Transverse colon (tissue), 4 donors: ENCODE results near the gene MTX1. TPM values are rescaled to one million over a fixed set of nuclear protein-coding genes. Genes with fewer than 3 reads are reported as not detected.

ENCODE experiments used
- DNase-seq: peaks from one replicate; pipeline ENCODE4 v3.0.0-alpha.2; 2019
- H3K27ac ChIP-seq, 4 donors: fragments of 200-600 bp; sonication (generic); 2 replicates each; pipeline ENCODE4 v1.5.1; 2016 to 2018; ENCODE audit warnings: inconsistent platforms in 4 of 4
- H3K27me3 ChIP-seq: fragments of 200-600 bp; sonication (generic); 2 replicates; pipeline ENCODE4 v1.5.1; 2017; ENCODE audit warnings: inconsistent platforms
- H3K36me3 ChIP-seq, 4 donors: fragments of 200-600 bp; sonication (generic); 2 replicates each; pipeline ENCODE4 v1.5.1; 2017 to 2019; ENCODE audit warnings: inconsistent platforms in 4 of 4
- H3K4me1 ChIP-seq, 4 donors: fragments of 200-600 bp; sonication (generic); 2 replicates each; pipeline ENCODE4 v1.5.1; 2017 to 2020; ENCODE audit warnings: inconsistent platforms in 4 of 4
- H3K4me3 ChIP-seq, 4 donors: fragments of 200-600 bp; sonication (generic); 1 replicate in 1 of 4; 2 replicates in 3 of 4; pipeline versions ENCODE4 v1.5.1 to v1.6.1; 2017 to 2019; ENCODE audit warnings: inconsistent platforms in 4 of 4
- H3K9me3 ChIP-seq, 2 donors: fragments of 200-600 bp; sonication (generic); 2 replicates each; pipeline ENCODE4 v1.5.1; 2017 to 2019; ENCODE audit warnings: inconsistent platforms in 2 of 2
- EP300 ChIP-seq: sonication (generic); formaldehyde crosslinking; IDR thresholded peaks from one replicate; pipeline ENCODE4 v1.6.1; 2017; ENCODE audit warnings: antibody characterized with exemption, low read depth
- POLR2A ChIP-seq: fragments of 450-650 bp; IDR thresholded peaks from one replicate; pipeline ENCODE4 v1.6.1; 2016; ENCODE audit warnings: antibody characterized with exemption, mild to moderate bottlenecking, moderate library complexity
- POLR2AphosphoS5 ChIP-seq, 3 donors: sonication (generic); formaldehyde crosslinking; IDR thresholded peaks; one replicate each; pipeline ENCODE4 v1.6.1; 2016; ENCODE audit warnings: antibody characterized with exemption in 3 of 3
- WGBS, 2 donors: methylation state at CpG; one replicate each; pipeline ENCODE4 v1.1.5; 2018; ENCODE audit warnings: low coverage in 1 of 2; 5-methylcytosine and 5-hydroxymethylcytosine counted together
- in situ Hi-C, 4 donors: fragments of 200-750 bp; cut with MboI; loops; one replicate each; pipeline versions ENCODE4 v1.15.0 to v1.15.1; 2017; ENCODE audit warnings: low sequenced_read_pairs in 3 of 4, low pct_ligation_motif_present in 1 of 4, low pct_unique_long_range_greater_than_20kb in 1 of 4
- intact Hi-C: fragments of 100-400 bp; cut with DNase I; formaldehyde crosslinking; loops from one replicate; pipeline ENCODE4 v1.15.1; 2023; ENCODE audit warnings: low total_unique reads
- total RNA-seq, 4 donors: library from RNA; depleted of rRNA; stranded (reverse); fragments of >200 nt; gene quantifications; one replicate each; pipeline ENCODE4 v1.1.0, GENCODE V29; 2016
- TF ChIP-seq, protein P1 (sequence below), 5 experiments: fragments of 200-600 bp in 3 of 5; fragments of 450-650 bp in 2 of 5; sonication (generic) in 3 of 5; IDR thresholded peaks; 1 replicate in 2 of 5; 2 replicates in 3 of 5; pipeline ENCODE4 v1.5.1; 2016 to 2017; ENCODE audit warnings: antibody characterized with exemption in 5 of 5, inconsistent platforms in 3 of 5, mild to moderate bottlenecking in 2 of 5, moderate library complexity in 1 of 5

The MTX1 gene
- total RNA-seq, 4 donors from 2014 or later = 24.3 to 64.0 (median 46.0) TPM

DNA sequence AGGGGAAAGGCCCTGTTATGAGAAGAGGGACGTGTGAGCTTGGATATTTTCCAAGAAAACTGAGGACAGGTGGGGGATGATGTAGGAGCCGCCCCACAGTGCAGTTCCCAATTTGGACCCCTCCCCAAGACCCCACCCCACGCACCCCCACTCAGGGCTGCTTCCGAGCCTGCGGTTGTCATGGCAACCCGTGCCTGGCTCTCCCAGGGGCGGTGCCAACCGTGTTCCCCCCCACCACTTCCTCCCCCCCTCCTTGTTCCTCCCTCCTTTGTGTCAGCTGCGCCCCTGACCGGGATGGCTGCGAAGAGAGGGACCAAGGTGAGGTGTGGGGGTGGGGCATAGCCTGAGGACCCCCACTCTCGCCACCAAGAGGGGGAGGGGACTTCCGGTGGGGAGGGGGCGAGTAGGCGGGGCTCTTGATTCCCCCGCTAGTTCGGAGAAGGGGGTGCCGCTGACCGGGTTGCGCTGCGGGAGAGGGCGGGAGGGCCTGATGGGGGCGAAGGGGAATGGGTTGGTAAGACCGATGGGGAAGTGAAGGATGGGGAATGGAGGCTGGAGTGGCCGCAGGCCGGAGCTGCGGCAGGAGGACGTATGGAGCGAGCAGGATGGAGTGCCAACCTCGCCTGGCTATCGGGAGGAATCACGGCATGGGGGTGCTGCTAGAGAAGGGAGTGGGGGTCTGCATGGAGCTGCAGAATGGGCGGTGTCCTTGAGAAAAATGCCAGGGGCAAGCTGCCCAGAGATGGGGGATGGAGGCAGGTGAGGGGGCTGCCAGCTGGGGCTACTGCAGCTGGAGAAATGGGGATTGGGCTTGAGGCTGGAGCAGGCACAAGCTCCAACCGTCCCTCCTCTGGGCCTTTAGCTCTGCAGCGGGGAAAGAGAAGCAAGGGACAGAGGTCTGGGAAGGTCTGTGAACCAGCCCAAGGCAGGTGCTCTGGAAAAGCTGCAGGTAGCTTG, 33.9 kb upstream of the MTX1 start:
- no peaks in the 10 kb centered on the region for H3K9me3 ChIP-seq
- intact Hi-C loops (no loop called here), in situ Hi-C loops (loop anchor here in 1 of 4 donors (25.0 kb wide), 1 partner anchor 262 kb away; no protein-coding TSS in a partner anchor)
- 0 to 22% methylated on average over 2 to 29 of the region's 35 CpGs for WGBS, 2 donors
- no peaks in the 10 kb centered on the region for H3K36me3 ChIP-seq
- H3K27me3 ChIP-seq = peaks cover 6% of the 10 kb centered on the region
- H3K4me1 ChIP-seq = peaks cover 15 to 31% (median 25%) of the 10 kb centered on the region in 4 donors
- no peak for TF ChIP-seq EP300
- no peak for TF ChIP-seq POLR2A
- no peak for TF ChIP-seq POLR2AphosphoS5 (IDR thresholded peaks at IDR 0.05)
- TF ChIP-seq, protein P1, sequence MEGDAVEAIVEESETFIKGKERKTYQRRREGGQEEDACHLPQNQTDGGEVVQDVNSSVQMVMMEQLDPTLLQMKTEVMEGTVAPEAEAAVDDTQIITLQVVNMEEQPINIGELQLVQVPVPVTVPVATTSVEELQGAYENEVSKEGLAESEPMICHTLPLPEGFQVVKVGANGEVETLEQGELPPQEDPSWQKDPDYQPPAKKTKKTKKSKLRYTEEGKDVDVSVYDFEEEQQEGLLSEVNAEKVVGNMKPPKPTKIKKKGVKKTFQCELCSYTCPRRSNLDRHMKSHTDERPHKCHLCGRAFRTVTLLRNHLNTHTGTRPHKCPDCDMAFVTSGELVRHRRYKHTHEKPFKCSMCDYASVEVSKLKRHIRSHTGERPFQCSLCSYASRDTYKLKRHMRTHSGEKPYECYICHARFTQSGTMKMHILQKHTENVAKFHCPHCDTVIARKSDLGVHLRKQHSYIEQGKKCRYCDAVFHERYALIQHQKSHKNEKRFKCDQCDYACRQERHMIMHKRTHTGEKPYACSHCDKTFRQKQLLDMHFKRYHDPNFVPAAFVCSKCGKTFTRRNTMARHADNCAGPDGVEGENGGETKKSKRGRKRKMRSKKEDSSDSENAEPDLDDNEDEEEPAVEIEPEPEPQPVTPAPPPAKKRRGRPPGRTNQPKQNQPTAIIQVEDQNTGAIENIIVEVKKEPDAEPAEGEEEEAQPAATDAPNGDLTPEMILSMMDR (IDR thresholded peaks at IDR 0.05) = no peak
- peak overlapping the region in 2 of 4 donors; percentile 4 to 91 for H3K4me3 ChIP-seq
- H3K27ac ChIP-seq = peak overlapping the region in 2 of 4 donors; percentile 92 to 95
- DNase-seq = peak; percentile 38

DNA sequence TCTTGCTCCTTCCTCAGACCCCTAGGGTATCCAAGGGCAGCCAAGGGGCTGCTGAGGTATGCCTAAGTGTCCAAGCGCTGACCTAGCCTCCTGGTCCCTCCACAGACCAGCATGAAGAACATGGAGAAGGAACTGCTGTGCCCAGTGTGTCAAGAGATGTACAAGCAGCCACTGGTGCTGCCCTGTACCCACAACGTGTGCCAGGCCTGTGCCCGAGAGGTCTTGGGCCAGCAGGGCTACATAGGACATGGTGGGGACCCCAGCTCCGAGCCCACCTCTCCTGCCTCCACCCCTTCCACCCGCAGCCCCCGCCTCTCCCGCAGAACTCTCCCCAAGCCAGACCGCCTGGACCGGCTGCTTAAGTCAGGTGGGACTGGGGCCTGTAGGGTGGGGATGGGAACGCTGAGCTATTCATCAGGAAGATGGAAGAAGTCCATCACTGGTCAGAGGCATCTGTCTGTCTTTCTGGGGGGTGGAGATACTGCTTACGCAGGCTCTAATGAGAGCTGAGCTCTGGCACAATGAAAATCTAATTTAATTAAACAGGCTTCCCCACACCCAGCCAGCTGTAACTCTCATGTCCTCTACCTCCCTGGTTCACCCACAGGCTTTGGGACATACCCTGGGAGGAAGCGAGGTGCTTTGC, 33.1 kb upstream of the MTX1 start:
- no peak overlapping the region for H3K4me3 ChIP-seq
- in situ Hi-C loops = no loop called here
- peaks cover 6% of the 10 kb centered on the region for H3K27me3 ChIP-seq
- no peak for TF ChIP-seq POLR2A
- no peak for TF ChIP-seq POLR2AphosphoS5 (IDR thresholded peaks at IDR 0.05)
- TF ChIP-seq, protein P1 (IDR thresholded peaks at IDR 0.05) = no peak
- TF ChIP-seq EP300 = no peak
- DNase-seq = peak; percentile 11
- no peaks in the 10 kb centered on the region for H3K9me3 ChIP-seq
- WGBS, 2 donors = 86 to 100% methylated on average over 1 to 12 of the region's 12 CpGs
- H3K4me1 ChIP-seq = peaks cover 15 to 31% (median 25%) of the 10 kb centered on the region in 4 donors
- no peaks in the 10 kb centered on the region for H3K36me3 ChIP-seq
- intact Hi-C loops = no loop called here
- H3K27ac ChIP-seq = no peak overlapping the region

DNA sequence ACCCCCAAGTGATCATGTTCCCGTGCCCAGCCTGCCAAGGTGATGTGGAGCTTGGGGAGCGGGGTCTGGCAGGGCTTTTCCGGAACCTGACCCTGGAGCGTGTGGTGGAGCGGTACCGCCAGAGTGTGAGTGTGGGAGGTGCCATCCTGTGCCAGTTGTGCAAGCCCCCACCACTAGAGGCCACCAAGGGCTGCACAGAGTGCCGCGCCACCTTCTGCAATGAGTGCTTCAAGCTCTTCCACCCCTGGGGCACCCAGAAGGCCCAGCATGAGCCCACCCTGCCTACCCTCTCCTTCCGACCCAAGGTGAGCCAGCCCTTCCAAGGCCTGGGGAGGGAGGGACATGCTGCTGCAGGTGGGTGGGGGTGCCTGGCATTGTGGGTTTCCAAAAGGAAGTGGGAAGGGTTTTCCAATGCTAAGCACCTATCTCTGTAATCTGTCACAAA, 32.5 kb upstream of the MTX1 start:
- Histone ChIP-seq H3K9me3 (no peaks in the 10 kb centered on the region), H3K27ac (no peak overlapping the region), H3K27me3 (peaks cover 6% of the 10 kb centered on the region), H3K36me3 (no peaks in the 10 kb centered on the region), H3K4me1 (peaks cover 15 to 31% (median 25%) of the 10 kb centered on the region in 4 donors), H3K4me3 (no peak overlapping the region)
- in situ Hi-C loops = no loop called here
- intact Hi-C loops = no loop called here
- peak; percentile 16 for DNase-seq
- 20 to 82% methylated on average over 1 to 9 of the region's 9 CpGs for WGBS, 2 donors
- TF ChIP-seq EP300 (no peak), POLR2AphosphoS5 (IDR thresholded peaks at IDR 0.05) (no peak), POLR2A (no peak)
- TF ChIP-seq, protein P1 (IDR thresholded peaks at IDR 0.05) = no peak

DNA sequence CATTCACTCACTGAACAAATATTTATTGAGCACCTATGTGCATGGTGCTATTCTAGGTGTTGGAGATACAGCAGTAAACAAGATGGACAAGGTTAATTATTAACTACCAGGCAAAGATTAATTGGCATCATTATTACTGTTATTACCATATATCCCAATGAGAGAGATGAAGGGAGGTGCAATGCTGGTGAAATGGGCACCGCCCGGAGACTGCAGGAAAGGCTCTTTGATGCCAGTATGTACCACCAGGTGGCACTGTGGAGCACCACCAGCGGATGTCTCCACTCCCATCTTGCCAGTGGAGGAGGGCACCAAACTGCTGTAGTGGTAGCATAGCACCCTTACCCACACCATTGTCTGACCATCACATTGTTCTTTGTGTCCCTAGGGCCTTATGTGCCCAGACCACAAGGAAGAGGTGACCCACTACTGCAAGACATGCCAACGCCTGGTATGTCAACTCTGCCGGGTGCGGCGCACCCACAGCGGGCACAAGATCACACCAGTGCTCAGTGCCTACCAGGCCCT, 31.9 kb upstream of the MTX1 start:
- intact Hi-C loops = no loop called here
- DNase-seq = peak; percentile 93
- Histone ChIP-seq H3K27me3 (peaks cover 6% of the 10 kb centered on the region), H3K4me1 (peaks cover 15 to 31% (median 25%) of the 10 kb centered on the region in 4 donors), H3K4me3 (no peak overlapping the region), H3K9me3 (no peaks in the 10 kb centered on the region), H3K36me3 (no peaks in the 10 kb centered on the region), H3K27ac (no peak overlapping the region)
- in situ Hi-C loops = no loop called here
- no peak for TF ChIP-seq EP300
- TF ChIP-seq, protein P1 (IDR thresholded peaks at IDR 0.05) = peak; percentile 94 to 96 (median 95)
- 57% methylated on average over 8 of the region's 8 CpGs; no CpG with 5 or more reads in 1 of the 2 donors for WGBS, 2 donors
